HG03521 (cell line): ENCODE measurements around the gene MED7.

Experiments
- ATAC-seq: cut with Tn5 transposase; IDR thresholded peaks from one replicate; pipeline ENCODE4 v1.9.1; 2021; ENCODE audit warnings: mild to moderate bottlenecking, moderate library complexity; ENCODE audit not compliant: unreplicated experiment

The MED7 gene

DNA sequence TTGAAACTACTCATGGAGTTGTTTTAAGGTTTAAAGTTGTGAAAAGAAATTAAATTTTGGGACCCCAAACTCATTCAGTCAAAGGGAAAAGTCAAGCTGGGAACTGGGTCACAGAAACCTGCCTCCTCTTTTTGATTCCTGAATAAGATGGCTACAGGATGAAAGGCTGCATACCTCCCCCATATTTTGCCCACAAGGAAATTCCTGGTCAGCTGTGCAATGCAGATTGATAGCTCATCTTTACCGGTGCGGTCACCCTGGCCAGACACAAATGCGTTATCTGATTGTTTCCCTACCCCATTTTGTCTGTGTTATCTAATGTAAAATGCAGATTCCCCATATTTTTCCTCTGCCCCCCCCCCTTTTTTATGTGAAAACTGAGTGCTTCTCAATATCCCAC is 35.2 kb downstream of the MED7 start:
- ATAC-seq, result no peak

- no peak for ATAC-seq
Observed at GRCh38 chr5:157106630-157107461, 35.8 kb downstream of the MED7 start.

DNA sequence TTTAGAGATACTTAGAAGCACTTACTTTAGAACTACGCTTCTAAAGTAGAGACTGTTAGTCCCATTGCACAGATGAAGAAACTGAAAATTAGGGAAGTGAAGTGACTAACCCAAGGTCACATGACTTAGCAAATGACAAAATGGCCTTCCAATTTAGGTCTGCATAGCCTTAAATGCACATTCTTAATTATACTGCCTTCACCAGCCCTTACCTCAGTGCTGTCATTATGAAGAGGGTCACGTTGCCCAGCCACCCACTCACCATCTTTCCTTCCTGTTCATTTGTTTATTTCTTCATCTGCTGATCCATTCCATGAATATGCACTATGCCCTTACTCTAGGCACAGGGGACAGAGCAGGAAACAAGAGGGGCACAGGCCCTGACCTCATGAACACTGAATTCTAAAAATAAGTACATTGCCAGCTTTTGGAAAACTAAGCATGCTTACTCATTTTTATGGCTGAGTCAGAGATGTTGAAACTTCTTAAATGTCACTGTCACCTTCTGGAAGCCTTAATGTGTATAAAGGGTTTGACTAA is 42.5 kb downstream of the MED7 start:
- no peak for ATAC-seq

DNA sequence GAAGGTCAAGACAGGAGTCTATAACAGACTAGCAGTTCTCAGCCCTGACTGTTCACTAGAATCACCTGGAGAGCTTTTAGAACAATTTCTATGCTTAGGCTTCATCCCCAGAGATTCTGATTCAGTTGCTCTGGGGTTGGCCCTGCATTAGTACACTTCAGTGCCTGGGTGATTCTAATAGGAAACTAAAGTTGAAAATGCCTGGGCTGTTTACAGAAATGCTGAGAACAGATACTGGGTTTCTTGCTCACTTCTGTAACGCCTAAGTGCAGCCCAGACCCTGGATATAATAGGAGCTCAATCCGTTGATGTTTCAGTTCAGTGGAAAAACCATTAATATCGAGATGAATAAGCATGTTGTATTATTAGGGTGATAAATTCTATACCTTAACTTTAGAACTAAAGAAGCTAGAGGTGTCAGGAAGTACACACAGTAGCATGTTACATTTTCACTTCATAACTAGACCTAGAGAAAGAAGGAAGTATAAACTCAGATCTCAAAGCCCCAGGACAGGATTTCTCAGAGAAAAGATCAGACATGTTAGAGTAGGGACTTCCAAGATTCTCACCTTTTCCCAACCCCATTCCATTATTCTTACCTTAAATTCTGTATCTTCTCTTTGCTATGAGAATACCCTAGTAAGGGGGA is 54.2 kb downstream of the MED7 start:
- ATAC-seq, result no peak
